ENCODE results near the gene VRK1.

Gene VRK1

DNA sequence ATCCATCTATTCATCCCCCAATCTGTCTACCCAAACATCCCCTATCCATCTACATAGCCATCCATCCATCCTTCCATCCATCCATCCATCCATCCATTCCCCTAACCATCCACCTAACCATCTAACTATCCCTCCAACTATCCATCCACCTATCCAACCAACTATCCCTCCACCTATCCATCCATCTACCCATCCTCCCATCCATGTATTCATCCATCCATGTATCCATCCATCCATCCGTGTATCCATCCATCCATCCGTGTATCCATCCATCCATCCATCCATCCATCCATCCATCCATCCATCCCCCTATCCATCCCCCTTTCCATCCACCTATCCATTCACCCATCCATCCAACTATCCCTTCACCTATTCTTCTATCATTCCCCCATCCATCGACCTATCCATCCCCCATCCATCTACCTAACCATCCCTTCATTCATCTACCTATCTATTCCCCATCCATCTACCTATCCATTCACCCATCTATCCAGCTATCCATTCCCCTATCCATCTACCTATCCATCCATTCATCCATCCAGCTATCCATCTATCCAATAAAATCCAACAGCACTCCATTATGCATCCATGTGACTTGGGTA, 131.7 kb downstream of the VRK1 start:
- DNase-seq = no peak

DNA sequence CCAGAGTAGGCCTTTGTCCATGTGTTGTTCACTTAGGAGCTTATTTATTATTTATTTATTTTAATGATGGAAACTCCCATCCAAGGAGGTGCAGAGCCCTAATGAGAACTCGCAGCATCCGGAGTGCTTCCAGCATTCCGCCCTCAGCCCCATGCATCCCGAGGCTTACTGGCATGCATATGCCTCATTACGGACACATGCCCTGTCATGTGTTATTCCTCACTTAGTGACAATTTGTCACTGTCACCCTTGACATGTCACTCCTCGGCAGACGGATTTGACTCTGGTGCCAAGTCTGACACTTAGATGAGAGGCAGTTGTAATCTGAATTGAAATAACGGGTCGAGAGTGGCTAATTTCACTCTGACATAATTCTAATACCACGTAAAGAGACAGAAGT, 132.8 kb downstream of the VRK1 start:
- DNase-seq = no peak

DNA sequence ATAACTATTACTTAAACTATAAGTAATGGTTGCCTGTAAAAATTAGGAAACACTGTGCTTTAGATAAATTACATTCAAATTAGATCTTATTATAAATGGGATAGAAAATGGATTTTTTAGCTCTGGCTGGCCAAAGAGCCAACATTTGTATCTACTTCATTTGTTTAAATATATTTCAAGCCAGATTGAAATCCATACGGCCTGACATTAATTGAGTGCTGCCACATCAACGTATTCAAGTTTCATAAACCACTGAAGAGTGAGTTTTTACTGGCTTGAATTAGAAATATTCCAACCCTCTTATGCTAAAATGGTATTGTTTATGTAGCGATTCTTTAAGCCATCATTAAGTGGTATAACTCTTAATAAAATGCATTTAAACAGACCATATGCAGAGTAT, 133.3 kb downstream of the VRK1 start:
- DNase-seq = no peak

Measured in stimulated activated CD4-positive, alpha-beta T cell treated with anti-CD3 and anti-CD28 coated beads, Interleukin-1b, Interleukin-23, amount 100 ng/mL, for 48 hours (primary cell).